Measurements from ENCODE around the gene MGAT3.

MGAT3 gene

DNA sequence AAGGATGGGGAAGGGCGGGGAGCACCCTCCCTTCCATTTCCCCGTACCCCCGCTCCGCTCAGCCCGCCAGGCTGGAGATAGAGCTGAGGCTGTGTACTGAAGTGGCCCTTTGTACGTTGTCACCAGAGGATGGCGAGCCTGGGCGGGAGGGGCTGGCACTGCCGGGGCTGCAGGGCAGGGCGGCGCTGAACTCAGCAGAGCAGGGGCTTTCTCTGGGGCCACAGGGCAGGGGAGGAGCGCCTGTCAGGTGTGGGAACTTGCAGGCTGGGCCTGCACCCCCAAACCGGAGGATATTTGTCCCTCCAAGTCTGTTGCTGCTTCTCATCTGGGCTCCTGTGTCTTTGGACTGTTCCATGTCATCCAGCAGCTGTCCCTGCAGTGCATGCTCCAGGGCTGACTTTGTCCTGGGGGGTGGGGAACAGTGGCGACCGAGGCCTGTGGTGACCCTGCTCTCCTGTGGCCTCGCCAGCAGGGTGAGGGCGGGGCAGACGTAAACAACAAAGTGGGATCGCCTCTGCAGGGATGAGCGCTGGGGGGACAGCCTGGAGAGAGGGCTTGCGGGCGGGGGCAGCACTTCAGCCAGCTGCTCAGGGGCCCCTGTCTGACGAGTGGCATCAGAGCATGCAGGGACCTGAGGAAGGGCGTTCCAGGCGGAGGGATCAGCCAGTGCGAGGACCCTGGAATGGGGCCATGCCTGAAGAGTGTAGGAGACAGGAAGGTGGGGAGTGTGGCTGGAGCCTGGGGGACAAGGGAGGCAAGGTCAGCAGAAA is 13.1 kb downstream of the MGAT3 start:
- Mint-ChIP-seq H3K36me3 (ENCODE audit: low read depth) (no peaks in the 10 kb centered on the region), H3K27me3 (no peaks in the 10 kb centered on the region), H3K4me1 (ENCODE audit: low read depth) (peaks cover 17% of the 10 kb centered on the region), H3K9me3 (no peaks in the 10 kb centered on the region), H3K27ac (no peak overlapping the region), H3K4me3 (no peak overlapping the region)

DNA sequence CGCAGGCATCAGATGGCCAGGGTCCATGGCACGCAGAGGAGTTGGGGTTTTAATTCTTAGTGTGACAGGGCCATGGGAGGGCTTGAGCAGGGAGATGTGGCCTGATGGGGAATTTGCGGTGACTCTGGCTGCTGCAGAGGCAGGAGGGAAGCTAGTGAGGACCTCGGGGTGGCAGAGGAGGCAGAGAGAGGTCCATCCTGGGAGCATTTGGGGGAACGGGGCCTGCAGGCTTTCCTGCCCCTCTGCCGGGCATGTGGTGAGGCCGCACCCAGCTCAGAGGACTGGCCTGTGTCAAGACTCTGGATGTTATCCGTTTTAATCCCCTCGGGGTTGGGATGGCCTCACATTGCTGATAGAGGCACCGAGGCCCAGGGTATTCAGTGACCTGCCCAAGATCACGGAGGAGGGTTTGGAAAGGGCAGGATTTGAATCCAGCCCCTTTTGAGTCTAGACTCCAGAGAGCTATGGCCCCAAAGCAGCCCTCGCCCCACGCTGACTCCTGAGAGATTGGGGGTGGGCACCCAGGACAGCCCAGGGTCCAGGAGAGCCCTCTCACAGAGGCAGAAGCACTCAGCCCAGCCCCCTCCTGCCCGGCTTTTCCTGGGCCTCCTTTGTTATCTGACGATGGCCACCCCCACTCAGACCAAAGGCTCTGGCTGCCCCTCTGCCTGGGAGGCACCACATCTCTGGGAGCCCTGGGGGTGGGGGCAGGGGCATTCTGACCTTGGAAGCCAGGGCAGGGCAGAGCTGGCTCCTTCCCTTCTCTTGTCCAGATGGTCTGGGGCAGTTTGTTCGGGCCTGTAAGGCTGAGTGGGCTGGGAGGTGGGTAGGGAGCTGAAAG is 13.9 kb downstream of the MGAT3 start:
- Mint-ChIP-seq H3K4me3 (no peak overlapping the region), H3K27ac (no peak overlapping the region), H3K4me1 (ENCODE audit: low read depth) (peaks cover 17% of the 10 kb centered on the region), H3K9me3 (no peaks in the 10 kb centered on the region), H3K36me3 (ENCODE audit: low read depth) (no peaks in the 10 kb centered on the region), H3K27me3 (no peaks in the 10 kb centered on the region)

DNA sequence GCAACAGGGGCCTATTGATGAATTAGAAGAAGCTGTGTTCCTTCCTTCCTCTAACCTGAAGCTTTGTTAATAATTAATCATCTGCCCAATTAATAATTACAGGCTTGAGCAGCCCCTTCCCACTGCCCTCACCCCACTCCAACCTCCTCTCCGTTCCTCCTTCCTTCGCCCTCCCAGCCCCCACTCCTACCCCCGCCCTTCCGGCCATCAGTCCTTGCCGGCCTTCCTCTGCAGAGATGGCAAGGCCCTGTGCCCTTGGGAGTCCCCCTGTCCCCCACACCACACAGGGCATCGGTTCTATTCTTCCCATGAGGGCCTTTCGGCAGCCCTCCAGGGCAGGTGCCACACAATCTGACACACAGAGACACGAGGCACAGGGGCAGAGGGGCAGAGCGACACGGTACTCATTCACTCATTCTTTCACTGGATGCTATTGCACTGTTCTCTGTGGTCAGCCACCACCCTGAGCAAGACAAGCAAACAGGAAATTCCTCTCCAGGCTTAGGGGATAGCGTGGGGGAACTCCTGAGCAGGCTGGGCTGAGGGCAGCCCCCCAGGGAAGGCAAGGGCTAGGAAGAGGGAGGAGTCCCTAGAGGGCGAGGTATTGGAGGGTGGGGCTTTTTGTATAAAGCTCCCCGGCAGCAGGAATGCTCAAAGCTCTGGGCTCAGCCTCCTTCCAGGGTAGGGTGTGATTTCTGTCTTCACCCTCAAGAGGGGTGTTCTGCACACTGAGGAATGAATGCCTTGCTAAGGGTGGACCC is 14.7 kb downstream of the MGAT3 start:
- no peaks in the 10 kb centered on the region for H3K36me3 Mint-ChIP-seq (ENCODE audit: low read depth)

DNA sequence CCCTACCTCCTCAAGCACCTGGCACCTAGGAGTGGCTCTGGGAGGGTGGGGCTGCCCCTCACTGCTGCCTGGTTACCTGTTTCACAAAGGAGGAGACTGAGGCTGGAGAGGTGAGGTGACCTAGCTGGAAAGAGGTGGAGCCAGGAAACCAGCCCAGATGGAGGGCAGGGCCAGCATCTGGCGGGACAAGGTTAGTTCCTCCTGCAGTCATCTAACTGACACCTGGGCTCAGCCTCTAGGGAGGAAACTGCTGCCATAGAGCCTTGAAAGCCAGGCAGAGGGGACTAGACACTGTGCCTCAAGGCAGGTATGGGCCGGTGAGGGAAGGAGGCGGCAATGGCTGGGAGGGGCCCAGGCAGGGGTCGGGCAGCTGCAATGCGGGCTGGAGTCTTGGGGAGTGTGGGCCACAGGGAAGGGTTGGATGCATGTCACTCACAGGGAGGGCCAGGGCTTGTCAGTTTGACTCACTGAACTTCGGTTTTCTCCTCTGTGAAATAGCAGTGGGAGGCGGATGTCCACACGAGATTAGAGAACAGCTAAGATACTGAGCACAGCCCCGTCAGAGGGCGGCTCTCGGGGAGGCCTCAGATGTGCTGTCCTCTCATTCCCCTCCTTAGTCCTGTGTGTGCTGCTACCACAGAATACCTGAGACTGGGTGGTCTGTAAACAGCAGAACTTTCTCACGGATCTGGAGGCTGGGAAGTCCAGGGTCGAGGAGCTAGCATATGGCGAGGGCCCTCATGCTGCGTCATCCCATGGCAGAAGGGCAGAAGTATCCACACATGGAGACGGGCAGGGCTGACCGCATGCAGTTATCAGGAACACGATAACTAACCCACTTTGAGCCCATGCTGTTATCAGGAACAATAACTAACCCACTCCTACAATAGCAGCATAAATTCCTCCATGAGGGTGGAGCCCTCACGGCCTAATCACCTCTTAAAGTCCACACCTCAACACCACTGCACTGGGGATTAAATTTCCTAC is 16.1 kb downstream of the MGAT3 start:
- H3K27ac Mint-ChIP-seq = no peak overlapping the region
- no peak overlapping the region for H3K4me3 Mint-ChIP-seq
- H3K27me3 Mint-ChIP-seq = no peaks in the 10 kb centered on the region
- no peaks in the 10 kb centered on the region for H3K9me3 Mint-ChIP-seq
- H3K4me1 Mint-ChIP-seq (ENCODE audit: low read depth) = peaks cover 17% of the 10 kb centered on the region
- no peaks in the 10 kb centered on the region for H3K36me3 Mint-ChIP-seq (ENCODE audit: low read depth)

More for the DNA sequence above, 14.7 kb downstream of the MGAT3 start:
- Mint-ChIP-seq H3K27ac (peak overlapping the region; percentile 63), H3K9me3 (no peaks in the 10 kb centered on the region), H3K4me1 (ENCODE audit: low read depth) (peaks cover 17% of the 10 kb centered on the region), H3K27me3 (no peaks in the 10 kb centered on the region), H3K4me3 (no peak overlapping the region)

DNA sequence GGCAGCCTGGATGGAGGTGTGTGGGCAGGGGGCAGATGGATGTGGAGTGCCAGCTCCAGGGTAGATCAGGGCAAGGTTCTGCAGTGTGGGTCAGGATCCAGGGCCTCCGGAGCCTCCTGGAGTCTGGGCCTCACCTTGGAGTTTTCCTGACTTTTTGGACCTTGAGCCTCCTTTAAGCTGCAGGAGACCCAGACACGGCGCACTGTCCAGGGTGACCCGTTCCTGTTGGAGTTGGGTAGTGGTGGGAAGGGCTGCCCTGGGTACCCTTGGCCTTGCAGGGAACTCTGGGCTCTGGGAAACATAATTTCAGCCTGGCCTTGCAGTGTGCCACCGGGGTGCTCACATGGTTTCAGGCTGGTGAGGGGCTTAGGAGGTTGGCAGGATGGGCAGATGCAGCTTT is 17.0 kb downstream of the MGAT3 start:
- Mint-ChIP-seq H3K9me3 (no peaks in the 10 kb centered on the region), H3K27ac (no peak overlapping the region), H3K4me1 (ENCODE audit: low read depth) (peaks cover 17% of the 10 kb centered on the region), H3K4me3 (no peak overlapping the region), H3K36me3 (ENCODE audit: low read depth) (no peaks in the 10 kb centered on the region), H3K27me3 (no peaks in the 10 kb centered on the region)

DNA sequence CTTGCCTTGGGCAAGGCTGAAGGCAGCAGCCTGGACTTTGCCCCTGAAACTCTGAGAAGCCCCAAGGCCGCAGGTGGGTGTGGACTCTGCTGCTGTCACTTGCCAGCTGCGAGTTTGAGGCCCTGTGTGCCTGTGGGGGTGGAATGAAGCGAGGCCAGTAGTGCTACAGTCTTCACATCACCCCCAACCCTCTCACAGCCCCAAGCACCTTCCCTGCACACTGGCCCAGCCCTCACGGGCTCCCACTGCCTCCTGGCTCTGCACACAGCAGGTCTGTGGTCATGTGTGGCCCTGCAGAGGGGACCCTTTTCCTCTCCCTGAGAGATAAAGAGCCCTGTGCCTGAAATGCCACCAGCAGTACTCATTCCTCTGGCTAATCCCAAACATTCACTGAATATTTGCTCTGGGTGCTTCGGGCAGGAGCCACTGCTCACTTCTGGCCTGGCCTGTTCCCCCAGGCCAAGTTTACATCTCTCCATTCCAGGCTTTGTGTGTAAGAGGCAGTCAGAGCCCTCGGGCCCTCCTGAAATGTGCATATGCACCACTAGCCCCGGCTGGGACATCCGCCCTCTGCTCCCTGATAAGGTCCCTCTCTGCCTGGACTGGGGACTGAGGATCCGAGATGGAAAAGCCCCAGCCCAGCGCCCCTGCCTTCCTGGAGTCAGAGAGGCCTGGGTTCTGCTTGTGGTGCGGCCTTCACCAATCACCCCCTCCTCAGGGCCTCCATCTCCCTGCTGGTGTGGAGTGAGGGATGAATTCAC is 17.7 kb downstream of the MGAT3 start:
- H3K36me3 Mint-ChIP-seq (ENCODE audit: low read depth) = no peaks in the 10 kb centered on the region
- H3K9me3 Mint-ChIP-seq = no peaks in the 10 kb centered on the region
- no peaks in the 10 kb centered on the region for H3K27me3 Mint-ChIP-seq
- H3K4me3 Mint-ChIP-seq = no peak overlapping the region
- peaks cover 17% of the 10 kb centered on the region for H3K4me1 Mint-ChIP-seq (ENCODE audit: low read depth)
- H3K27ac Mint-ChIP-seq = no peak overlapping the region

DNA sequence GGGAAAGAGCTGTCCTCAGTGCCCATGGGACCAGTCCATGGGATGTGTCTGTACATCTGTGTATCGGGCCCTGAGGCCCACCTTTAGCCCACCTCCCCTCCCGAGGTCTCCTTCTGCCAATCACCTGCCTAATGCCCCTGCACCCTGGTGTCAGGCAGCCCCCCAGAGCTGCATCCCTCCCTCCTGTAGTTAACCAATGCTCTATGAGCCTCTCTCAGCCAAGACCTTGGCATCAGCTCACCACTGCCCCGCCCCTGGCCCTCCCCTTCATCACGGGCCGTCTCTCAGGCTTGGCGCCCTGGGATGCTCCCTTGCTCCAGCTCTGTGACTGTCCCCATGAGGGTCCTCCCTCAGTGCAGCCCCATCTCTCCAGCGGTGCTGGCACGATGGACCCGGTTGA is 18.5 kb downstream of the MGAT3 start:
- H3K27me3 Mint-ChIP-seq = no peaks in the 10 kb centered on the region
- no peak overlapping the region for H3K4me3 Mint-ChIP-seq
- H3K9me3 Mint-ChIP-seq = no peaks in the 10 kb centered on the region
- H3K27ac Mint-ChIP-seq = no peak overlapping the region
- peaks cover 17% of the 10 kb centered on the region for H3K4me1 Mint-ChIP-seq (ENCODE audit: low read depth)
- H3K36me3 Mint-ChIP-seq (ENCODE audit: low read depth) = no peaks in the 10 kb centered on the region

DNA sequence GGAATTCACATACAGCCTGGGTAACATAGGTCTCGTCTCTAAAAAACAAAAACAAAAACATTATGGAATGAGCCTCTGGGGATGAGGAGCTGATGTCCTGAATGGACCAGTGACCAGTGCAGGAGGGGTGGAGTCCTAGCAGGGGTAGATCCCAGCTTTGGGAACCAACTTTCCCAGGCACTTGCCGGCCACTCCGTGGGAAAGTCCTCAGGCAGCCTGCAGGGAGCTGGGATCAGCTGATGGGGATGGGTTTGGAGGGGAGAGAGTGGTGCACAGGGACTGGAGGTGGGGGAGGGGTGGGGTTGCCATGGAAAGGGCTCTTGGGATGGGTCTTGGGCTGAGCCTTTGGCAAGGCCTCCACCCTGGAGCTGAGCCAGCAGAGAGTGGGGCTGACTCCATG is 19.1 kb downstream of the MGAT3 start:
- Mint-ChIP-seq H3K4me1 (ENCODE audit: low read depth) (peaks cover 17% of the 10 kb centered on the region), H3K36me3 (ENCODE audit: low read depth) (no peaks in the 10 kb centered on the region), H3K9me3 (no peaks in the 10 kb centered on the region), H3K4me3 (no peak overlapping the region), H3K27me3 (no peaks in the 10 kb centered on the region), H3K27ac (no peak overlapping the region)

DNA sequence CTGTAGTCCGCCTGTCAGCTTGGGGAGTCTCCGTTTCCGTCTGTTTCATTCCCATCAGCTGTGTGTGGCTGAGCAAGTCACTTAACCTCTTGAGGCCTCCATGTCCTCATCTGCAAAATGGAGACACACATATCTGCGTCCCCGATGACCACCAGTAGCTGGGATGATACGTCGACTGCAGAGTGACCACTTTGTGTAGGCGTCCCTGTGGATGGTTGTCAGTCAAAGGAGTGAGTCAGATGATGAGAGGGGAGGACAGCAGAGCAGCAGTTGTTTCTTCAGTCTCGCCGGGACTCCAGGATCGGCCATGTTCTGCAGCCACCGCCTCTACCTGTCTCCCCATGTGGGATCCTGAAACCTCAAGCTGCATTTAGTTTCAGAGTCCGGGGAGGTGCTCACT is 19.9 kb downstream of the MGAT3 start:
- peaks cover 13% of the 10 kb centered on the region for H3K4me1 Mint-ChIP-seq (ENCODE audit: low read depth)
- H3K9me3 Mint-ChIP-seq = no peaks in the 10 kb centered on the region
- H3K27ac Mint-ChIP-seq = no peak overlapping the region
- no peak overlapping the region for H3K4me3 Mint-ChIP-seq
- H3K36me3 Mint-ChIP-seq (ENCODE audit: low read depth) = no peaks in the 10 kb centered on the region
- no peaks in the 10 kb centered on the region for H3K27me3 Mint-ChIP-seq

DNA sequence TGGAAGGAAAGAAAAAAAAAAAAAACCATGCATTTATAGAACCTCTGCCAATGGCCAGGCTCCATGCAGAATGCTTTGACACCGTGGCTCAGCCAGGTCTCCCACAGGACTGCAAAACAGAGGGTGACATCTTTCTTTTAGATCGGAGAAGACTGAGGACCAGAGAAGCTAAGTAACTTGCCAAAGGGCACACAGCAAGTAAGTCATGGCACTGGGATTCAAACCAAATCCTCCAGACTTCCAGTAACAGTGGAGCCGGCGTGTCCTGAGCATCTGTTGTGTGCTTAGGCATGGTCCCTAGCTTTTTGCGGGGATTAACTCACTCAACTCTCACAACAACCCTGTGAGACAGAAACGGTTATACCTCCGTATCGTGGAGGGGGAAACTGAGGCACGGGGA is 20.7 kb downstream of the MGAT3 start:
- no peak overlapping the region for H3K27ac Mint-ChIP-seq
- H3K9me3 Mint-ChIP-seq = no peaks in the 10 kb centered on the region
- no peaks in the 10 kb centered on the region for H3K36me3 Mint-ChIP-seq (ENCODE audit: low read depth)
- H3K4me3 Mint-ChIP-seq = no peak overlapping the region
- H3K27me3 Mint-ChIP-seq = no peaks in the 10 kb centered on the region
- peaks cover 4% of the 10 kb centered on the region for H3K4me1 Mint-ChIP-seq (ENCODE audit: low read depth)

DNA sequence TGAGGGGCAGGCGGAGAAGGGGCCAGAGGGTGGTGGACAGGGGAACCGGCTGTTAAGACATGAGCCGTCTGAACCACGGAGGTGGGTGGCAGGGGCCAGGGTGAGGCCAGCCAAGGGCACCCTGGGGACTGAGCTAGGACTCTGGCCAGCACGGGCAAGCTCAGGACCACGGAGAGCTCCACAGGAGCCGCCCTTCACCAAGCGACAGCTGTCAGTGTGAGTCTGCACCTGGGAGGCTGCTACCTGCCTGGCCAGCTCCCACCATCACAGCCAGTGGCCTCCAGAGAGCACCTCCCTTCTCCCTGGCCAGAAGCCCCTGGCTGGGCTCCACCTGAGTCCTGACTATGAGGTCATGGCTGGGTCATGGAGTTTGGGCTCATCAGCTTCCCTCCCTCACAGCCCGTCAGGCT is 21.6 kb downstream of the MGAT3 start:
- no peaks in the 10 kb centered on the region for H3K36me3 Mint-ChIP-seq (ENCODE audit: low read depth)
- no peak overlapping the region for H3K4me3 Mint-ChIP-seq
- no peaks in the 10 kb centered on the region for H3K4me1 Mint-ChIP-seq (ENCODE audit: low read depth)
- no peaks in the 10 kb centered on the region for H3K9me3 Mint-ChIP-seq
- H3K27me3 Mint-ChIP-seq = no peaks in the 10 kb centered on the region
- H3K27ac Mint-ChIP-seq = no peak overlapping the region

DNA sequence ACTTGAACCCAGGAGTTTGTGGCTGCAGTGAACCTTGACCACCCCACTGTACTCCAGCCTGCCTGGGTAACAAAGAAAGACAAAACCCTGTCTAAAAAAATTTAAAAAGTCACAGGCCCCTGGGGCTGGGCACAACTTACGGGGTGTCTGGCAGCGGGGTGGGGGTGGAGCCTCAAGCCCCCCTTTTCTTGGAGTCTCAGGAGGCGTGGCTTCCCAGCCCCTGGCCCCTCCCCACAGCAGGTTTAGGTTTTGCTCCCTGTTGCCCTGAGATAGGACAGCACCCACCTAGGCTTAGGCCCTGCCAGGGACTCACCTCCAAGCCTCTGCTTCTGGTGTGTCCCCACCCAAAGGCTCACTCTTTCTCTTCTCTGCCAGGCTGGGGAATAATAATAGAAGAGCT is 22.4 kb downstream of the MGAT3 start:
- Mint-ChIP-seq H3K36me3 (ENCODE audit: low read depth) (no peaks in the 10 kb centered on the region), H3K27ac (no peak overlapping the region), H3K4me3 (no peak overlapping the region), H3K4me1 (ENCODE audit: low read depth) (no peaks in the 10 kb centered on the region), H3K27me3 (no peaks in the 10 kb centered on the region), H3K9me3 (no peaks in the 10 kb centered on the region)

DNA sequence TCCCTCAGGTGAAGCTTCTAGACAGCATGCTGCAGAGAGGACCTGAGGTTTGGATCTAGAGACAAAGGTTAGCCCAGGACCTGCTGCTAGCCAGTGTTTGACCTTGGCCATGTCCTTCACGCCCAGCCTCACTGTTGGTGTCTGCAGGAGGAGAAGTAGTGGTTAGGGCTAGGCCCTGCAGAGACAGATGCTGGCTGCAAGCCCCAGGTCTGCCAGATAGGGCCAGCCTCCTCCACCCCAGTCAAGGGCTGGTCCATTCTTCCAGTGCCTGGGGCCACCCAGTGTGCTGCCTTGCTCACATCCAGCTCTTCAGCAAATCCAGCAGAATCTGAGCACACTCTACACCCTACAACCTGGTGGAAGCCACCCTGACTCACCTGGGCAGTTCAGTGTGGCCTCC is 23.7 kb downstream of the MGAT3 start:
- H3K36me3 Mint-ChIP-seq (ENCODE audit: low read depth) = no peaks in the 10 kb centered on the region
- no peaks in the 10 kb centered on the region for H3K9me3 Mint-ChIP-seq
- H3K4me1 Mint-ChIP-seq (ENCODE audit: low read depth) = no peaks in the 10 kb centered on the region
- no peaks in the 10 kb centered on the region for H3K27me3 Mint-ChIP-seq
- no peak overlapping the region for H3K4me3 Mint-ChIP-seq
- no peak overlapping the region for H3K27ac Mint-ChIP-seq

DNA sequence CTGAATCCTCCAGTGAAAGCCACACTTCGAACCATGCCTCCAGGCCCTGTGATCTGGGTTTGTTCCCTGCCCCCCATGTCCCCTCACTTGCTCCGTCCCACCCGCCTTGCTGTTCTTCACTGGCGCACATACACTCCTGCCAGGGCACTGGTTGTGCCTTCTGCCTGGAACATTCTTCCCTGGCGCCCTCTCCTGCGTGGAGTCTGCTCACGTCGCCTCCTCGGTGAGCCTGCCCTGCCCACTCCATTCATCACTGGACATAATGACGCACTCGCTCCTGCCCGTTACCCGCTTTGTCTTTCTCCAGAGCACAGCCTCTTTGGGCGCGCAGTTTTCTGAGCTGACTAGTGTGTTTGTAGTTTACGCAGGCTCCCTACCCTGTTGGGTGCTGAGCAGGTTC is 24.2 kb downstream of the MGAT3 start:
- no peak overlapping the region for H3K4me3 Mint-ChIP-seq
- H3K36me3 Mint-ChIP-seq (ENCODE audit: low read depth) = no peaks in the 10 kb centered on the region

More for the DNA sequence above, 24.2 kb downstream of the MGAT3 start:
- Mint-ChIP-seq H3K4me1 (ENCODE audit: low read depth) (no peaks in the 10 kb centered on the region), H3K9me3 (no peaks in the 10 kb centered on the region), H3K27me3 (no peaks in the 10 kb centered on the region), H3K27ac (no peak overlapping the region)

All from stimulated activated naive CD8-positive, alpha-beta T cell treated with anti-CD3 and anti-CD28 coated beads, Interleukin-15, Interleukin-2, amounts not matched to agents 100 ng/mL and 50 ng/mL, for 24 hours (primary cell).